Karpas-422 (cell line): ENCODE results near the gene DHPS. TPM values are rescaled to one million over a fixed set of nuclear protein-coding genes. Genes with fewer than 3 reads are reported as not detected.
A peak's percentile ranks its signal among the peaks of the same experiment; 100 is the strongest.

ENCODE experiments used
- DNase-seq: peaks from one replicate; pipeline ENCODE4 v3.0.0-alpha.2; 2015
- H2AFZ ChIP-seq: fragments of 200-600 bp; sonication (generic); 2 replicates; pipeline ENCODE4 v1.6.1; 2014; ENCODE audit warnings: antibody characterized with exemption, low read length, mixed read lengths
- H3K27ac ChIP-seq: fragments of 200-600 bp; sonication (generic); 2 replicates; pipeline ENCODE4 v1.5.1; 2014; ENCODE audit warnings: mild to moderate bottlenecking, low read length, moderate library complexity
- H3K27me3 ChIP-seq: fragments of 200-600 bp; sonication (generic); 2 replicates; pipeline ENCODE4 v1.6.1; 2014; ENCODE audit warnings: low read length, mixed read lengths
- H3K36me3 ChIP-seq: fragments of 200-600 bp; sonication (generic); 2 replicates; pipeline ENCODE4 v1.6.1; 2014; ENCODE audit warnings: low read length, mixed read lengths; ENCODE audit not compliant: insufficient read depth
- H3K4me1 ChIP-seq: fragments of 200-600 bp; sonication (generic); 2 replicates; pipeline ENCODE4 v1.6.1; 2014; ENCODE audit warnings: mild to moderate bottlenecking, low read length, mixed read lengths
- H3K4me2 ChIP-seq: fragments of 200-600 bp; sonication (generic); 2 replicates; pipeline ENCODE4 v1.6.1; 2014; ENCODE audit warnings: low read length, low read depth, mild to moderate bottlenecking; ENCODE audit not compliant: poor library complexity, severe bottlenecking
- H3K4me3 ChIP-seq: fragments of 200-600 bp; sonication (generic); 2 replicates; pipeline ENCODE4 v1.5.1; 2014; ENCODE audit warnings: mild to moderate bottlenecking, antibody characterized with exemption, low read length, mixed read lengths
- H3K79me2 ChIP-seq: fragments of 200-600 bp; sonication (generic); 2 replicates; pipeline ENCODE4 v1.6.1; 2014; ENCODE audit warnings: mild to moderate bottlenecking, low read length, mixed read lengths
- H3K9ac ChIP-seq: fragments of 200-600 bp; sonication (generic); 2 replicates; pipeline ENCODE4 v1.6.0; 2014; ENCODE audit warnings: low read length
- H3K9me2 ChIP-seq: fragments of 200-600 bp; sonication (generic), shearing (Covaris generic); replicated peaks from 2 replicates; pipeline ENCODE4 v1.6.0; 2014; ENCODE audit warnings: mild to moderate bottlenecking, low read length, moderate library complexity; ENCODE audit not compliant: insufficient read depth
- H3K9me3 ChIP-seq: fragments of 300-700, 200-600 bp; sonication (generic); 2 replicates; pipeline ENCODE4 v1.6.1; 2014; ENCODE audit warnings: low read length, mixed read lengths
- H4K20me1 ChIP-seq: fragments of 200-600 bp; sonication (generic); 2 replicates; pipeline ENCODE4 v1.6.1; 2014; ENCODE audit warnings: mild to moderate bottlenecking, antibody characterized with exemption, low read length, low read depth; ENCODE audit not compliant: insufficient read depth
- small RNA-seq: library from RNA; depleted of rRNA; stranded (forward); fragments of <200 nt; gene quantifications from one replicate; pipeline ENCODE3, GENCODE V24; 2014
- total RNA-seq: library from RNA; depleted of rRNA; stranded (reverse); fragments of >200 nt; shearing (Covaris generic); gene quantifications from 2 replicates; pipeline ENCODE4 v1.2.3, GENCODE V29; 2014; ENCODE audit warnings: low replicate concordance; rRNA removed

Gene DHPS
- total RNA-seq, 1 experiment from 2014 or later: 62.2 TPM

DNA sequence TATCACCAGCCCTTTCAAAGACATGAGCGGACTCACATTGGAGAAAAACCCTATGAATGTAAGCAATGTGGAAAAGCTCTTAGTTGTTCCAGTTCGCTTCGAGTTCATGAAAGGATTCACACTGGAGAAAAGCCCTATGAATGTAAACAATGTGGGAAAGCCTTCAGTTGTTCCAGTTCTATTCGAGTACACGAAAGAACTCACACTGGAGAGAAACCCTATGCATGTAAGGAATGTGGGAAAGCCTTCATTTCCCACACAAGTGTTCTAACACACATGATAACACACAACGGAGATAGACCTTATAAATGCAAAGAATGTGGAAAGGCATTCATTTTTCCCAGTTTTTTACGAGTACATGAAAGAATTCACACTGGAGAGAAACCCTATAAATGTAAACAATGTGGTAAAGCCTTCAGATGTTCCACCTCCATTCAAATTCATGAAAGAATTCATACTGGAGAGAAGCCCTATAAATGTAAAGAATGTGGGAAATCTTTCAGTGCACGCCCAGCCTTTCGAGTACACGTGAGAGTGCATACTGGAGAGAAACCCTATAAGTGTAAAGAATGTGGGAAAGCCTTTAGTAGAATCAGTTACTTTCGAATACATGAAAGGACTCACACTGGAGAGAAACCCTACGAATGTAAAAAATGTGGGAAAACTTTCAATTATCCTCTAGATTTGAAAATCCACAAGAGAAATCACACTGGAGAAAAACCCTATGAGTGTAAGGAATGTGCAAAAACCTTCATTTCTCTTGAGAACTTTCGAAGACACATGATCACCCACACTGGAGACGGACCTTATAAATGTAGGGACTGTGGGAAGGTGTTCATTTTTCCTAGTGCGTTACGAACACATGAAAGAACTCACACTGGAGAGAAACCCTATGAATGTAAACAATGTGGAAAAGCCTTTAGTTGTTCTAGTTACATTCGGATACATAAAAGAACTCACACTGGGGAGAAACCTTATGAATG, 53.3 kb downstream of the DHPS start:
- no peak overlapping the region for H2AFZ ChIP-seq
- H3K9me2 ChIP-seq: no peaks in the 10 kb centered on the region
- no peaks in the 10 kb centered on the region for H3K27me3 ChIP-seq
- peaks cover 18% of the 10 kb centered on the region for H3K9me3 ChIP-seq
- peaks cover 63% of the 10 kb centered on the region for H3K36me3 ChIP-seq
- H3K4me3 ChIP-seq: no peak overlapping the region
- H3K9ac ChIP-seq: no peak overlapping the region
- no peak overlapping the region for H3K27ac ChIP-seq
- no peaks in the 10 kb centered on the region for H3K4me1 ChIP-seq
- H3K79me2 ChIP-seq: peaks cover 2% of the 10 kb centered on the region; the same call in 1 of the 2 replicates
- DNase-seq: no peak
- no peaks in the 10 kb centered on the region for H4K20me1 ChIP-seq
- no peak overlapping the region for H3K4me2 ChIP-seq

DNA sequence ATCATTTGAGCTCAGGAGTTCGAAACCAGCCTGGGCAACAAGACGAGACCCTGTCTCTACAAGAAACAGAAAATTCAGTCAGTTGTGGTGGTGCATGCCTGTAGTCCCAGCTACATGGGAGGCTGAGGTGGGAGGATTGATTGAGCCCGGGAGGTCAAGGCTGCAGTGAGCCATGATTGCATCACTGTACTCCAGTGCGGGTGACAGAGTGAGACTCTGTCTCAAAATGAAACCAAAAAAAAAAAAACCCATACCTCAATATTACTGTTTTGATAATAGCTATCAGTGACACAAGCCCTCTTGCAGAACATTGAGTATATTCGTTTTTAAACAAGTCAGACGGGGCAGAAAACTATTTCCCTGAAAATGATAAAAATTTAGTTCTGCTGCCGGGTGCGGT, 54.7 kb downstream of the DHPS start:
- no peak overlapping the region for H2AFZ ChIP-seq
- peaks cover 18% of the 10 kb centered on the region for H3K9me3 ChIP-seq
- no peak for DNase-seq
- no peaks in the 10 kb centered on the region for H3K27me3 ChIP-seq
- H3K36me3 ChIP-seq: peaks cover 59% of the 10 kb centered on the region
- no peaks in the 10 kb centered on the region for H3K4me1 ChIP-seq
- H3K9me2 ChIP-seq: no peaks in the 10 kb centered on the region
- no peak overlapping the region for H3K4me2 ChIP-seq
- H3K9ac ChIP-seq: no peak overlapping the region
- no peaks in the 10 kb centered on the region for H4K20me1 ChIP-seq
- H3K27ac ChIP-seq: no peak overlapping the region
- no peak overlapping the region for H3K4me3 ChIP-seq
- H3K79me2 ChIP-seq: peaks cover 6% of the 10 kb centered on the region; the same call in 1 of the 2 replicates

Small RNA genes lying within 50 kb of the gene (small RNA-seq; reads per million reads assigned to genes)
- 14.2 reads per million, percentile 94 among the genes with 10 or more reads in this experiment for gene SNORD41

Other genes starting within 250 kb of the DHPS start
- 2.3 and 4.0 TPM in 2 replicates for gene ZNF443, start 240.9 kb downstream of the DHPS start, total RNA-seq
- 5.7 and 10.1 TPM in 2 replicates for gene ZNF709, start 197.1 kb downstream of the DHPS start, total RNA-seq
- gene ZNF564, start 130.4 kb downstream of the DHPS start, total RNA-seq: 7.3 and 9.4 TPM in 2 replicates
- gene ZNF490, start 71.1 kb downstream of the DHPS start, total RNA-seq: 13.2 and 14.2 TPM in 2 replicates
- 14.4 and 21.4 TPM in 2 replicates for gene ZNF791, start 71.0 kb downstream of the DHPS start, total RNA-seq
- gene MAN2B1, start 15.1 kb downstream of the DHPS start, total RNA-seq: 77.2 and 94.3 TPM in 2 replicates
- 13.3 and 16.5 TPM in 2 replicates for gene WDR83, start 15.1 kb downstream of the DHPS start, total RNA-seq
- gene GNG14, start 6.1 kb upstream of the DHPS start, total RNA-seq: not detected in 2 replicates
- 2.1 and 12.8 TPM in 2 replicates for gene FBXW9, start 14.8 kb upstream of the DHPS start, total RNA-seq
- gene TNPO2, start 42.1 kb upstream of the DHPS start, total RNA-seq: 26.1 and 40.7 TPM in 2 replicates
- gene TRIR, start 52.8 kb upstream of the DHPS start, total RNA-seq: 147 and 332 TPM in 2 replicates
- 42.3 and 78.0 TPM in 2 replicates for gene GET3, start 55.6 kb upstream of the DHPS start, total RNA-seq
- not detected in 2 replicates for gene BEST2, start 69.9 kb upstream of the DHPS start, total RNA-seq
- gene HOOK2, start 93.7 kb upstream of the DHPS start, total RNA-seq: 7.6 and 21.2 TPM in 2 replicates
- gene JUNB, start 109.6 kb upstream of the DHPS start, total RNA-seq: 60.0 and 156 TPM in 2 replicates
- 372 and 566 TPM in 2 replicates for gene PRDX2, start 119.9 kb upstream of the DHPS start, total RNA-seq
- gene THSD8, start 120.2 kb upstream of the DHPS start, total RNA-seq: 9.0 TPM in 1 of 2 replicates, not detected in the other
- 37.8 and 48.4 TPM in 2 replicates for gene RNASEH2A, start 124.7 kb upstream of the DHPS start, total RNA-seq
- gene RTBDN, start 152.7 kb upstream of the DHPS start, total RNA-seq: not detected in 2 replicates
- gene MAST1, start 156.6 kb upstream of the DHPS start, total RNA-seq: 0.48 and 3.3 TPM in 2 replicates
- 47.1 and 61.3 TPM in 2 replicates for gene DNASE2, start 199.6 kb upstream of the DHPS start, total RNA-seq
- not detected in 2 replicates for gene KLF1, start 205.3 kb upstream of the DHPS start, total RNA-seq
- 24.9 and 32.8 TPM in 2 replicates for gene GCDH, start 209.3 kb upstream of the DHPS start, total RNA-seq
- 0.22 and 2.5 TPM in 2 replicates for gene SYCE2, start 237.4 kb upstream of the DHPS start, total RNA-seq